Activated CD4-positive, alpha-beta T cell treated with anti-CD3 and anti-CD28 coated beads for 24 hours (primary cell): ENCODE measurements around the gene SLC6A16.
"Not testable (repeated sequence)": the region's sequence is repeated elsewhere in the genome, so short reads cannot be mapped to it uniquely, and the experiment has no call there.

Experiments used
- DNase-seq, 2 donors: peaks; one replicate each; pipeline ENCODE4 v3.0.0-alpha.2; 2020; ENCODE audit warnings: low read depth in 2 of 2

The SLC6A16 gene

GRCh38 chr19:49344505-49345423 is 19.8 kb upstream of the SLC6A16 start:
- no peak for DNase-seq

GRCh38 chr19:49343123-49343522 is 18.1 kb upstream of the SLC6A16 start:
- no peak for DNase-seq

- DNase-seq = no peak
These were observed 17.3 kb upstream of the SLC6A16 start for GRCh38 chr19:49342291-49342721.

GRCh38 chr19:49340865-49341718 is 16.1 kb upstream of the SLC6A16 start:
- no peak for DNase-seq

- DNase-seq = no peak
These were observed 15.3 kb upstream of the SLC6A16 start for GRCh38 chr19:49340069-49340864.

- no peak for DNase-seq
These were observed 14.5 kb upstream of the SLC6A16 start for GRCh38 chr19:49339301-49340068.

- no peak for DNase-seq
These were observed 13.8 kb upstream of the SLC6A16 start for GRCh38 chr19:49338691-49339300.

GRCh38 chr19:49338023-49338677 is 13.2 kb upstream of the SLC6A16 start:
- DNase-seq = no peak

GRCh38 chr19:49337267-49338022 is 12.5 kb upstream of the SLC6A16 start:
- DNase-seq = no peak

- no peak for DNase-seq
These were observed 11.7 kb upstream of the SLC6A16 start for GRCh38 chr19:49336482-49337266.

GRCh38 chr19:49335784-49336481 is 10.9 kb upstream of the SLC6A16 start:
- no peak for DNase-seq

GRCh38 chr19:49335071-49335783 is 10.2 kb upstream of the SLC6A16 start, which contains the start of gene CD37:
Gene CD37, plus strand, starts transcription at chr19:49335406. Its CDS starts 135 bp downstream, at chr19:49335541.
- DNase-seq = peak; percentile 28 to 37

- peak; percentile 39 to 48 for DNase-seq
These were observed 8.9 kb upstream of the SLC6A16 start for GRCh38 chr19:49333811-49334288.

- no peak for DNase-seq
These were observed 8.4 kb upstream of the SLC6A16 start for GRCh38 chr19:49333418-49333805.

GRCh38 chr19:49332691-49333417 is 7.9 kb upstream of the SLC6A16 start:
- DNase-seq = not testable (repeated sequence)

- peak; percentile 25 to 41 for DNase-seq
These were observed 6.6 kb upstream of the SLC6A16 start for GRCh38 chr19:49331616-49332055.
